SK-N-MC (cell line): ENCODE data around the gene KLHL13.

ENCODE experiments used
- EZH2 ChIP-seq: fragments of 200-600 bp; sonication (generic); IDR thresholded peaks from one replicate; pipeline ENCODE4 v1.6.1; 2017; ENCODE audit warnings: antibody characterized with exemption
- FOXP2 ChIP-seq: optimal IDR thresholded peaks from 2 replicates; pipeline ENCODE3; 2011; ENCODE audit warnings: mild to moderate bottlenecking, moderate library complexity; ENCODE audit not compliant: insufficient read depth; ENCODE audit errors: extremely low read length, control extremely low read depth
- POLR2AphosphoS5 ChIP-seq: IDR thresholded peaks from 2 replicates; pipeline ENCODE4 v1.6.1; 2012; ENCODE audit warnings: mild to moderate bottlenecking, low read depth, low read length, borderline replicate concordance

GRCh38 chrX:118038614-118039365 is 77.8 kb downstream of the KLHL13 start:
- TF ChIP-seq EZH2 (no peak), POLR2AphosphoS5 (no peak), FOXP2 (no peak)
